K562 (cell line): ENCODE measurements around the gene PDCD6IP. TPM values are rescaled to one million over a fixed set of nuclear protein-coding genes. Genes with fewer than 3 reads are reported as not detected.
A peak's percentile ranks its signal among the peaks of the same experiment; 100 is the strongest.

Source experiments
- ARID3A ChIP-seq: IDR thresholded peaks from 2 replicates; pipeline ENCODE4 v1.6.1; 2012; ENCODE audit warnings: low read depth, low read length, improper control_type of control experiment, borderline replicate concordance
- CC2D1A ChIP-seq: fragments of 450-650 bp; IDR thresholded peaks from 2 replicates; pipeline ENCODE4 v1.6.1; 2017; ENCODE audit warnings: mild to moderate bottlenecking
- COPS2 ChIP-seq: fragments of 450-650 bp; conservative IDR thresholded peaks from 2 replicates; pipeline ENCODE4 v1.6.1; 2016; ENCODE audit warnings: mild to moderate bottlenecking, moderate library complexity
- DPF2 ChIP-seq: fragments of 450-650 bp; IDR thresholded peaks from 2 replicates; pipeline ENCODE4 v1.6.1; 2016
- EP300 ChIP-seq: IDR thresholded peaks from 2 replicates; pipeline ENCODE4 v1.6.1; 2012; ENCODE audit warnings: low read length, improper control_type of control experiment
- HSF4 ChIP-seq: fragments of 250-450 bp; sonication (Bioruptor Pico); IDR thresholded peaks from 2 replicates; pipeline ENCODE4 v2.1.2; 2022; ENCODE audit warnings: mild to moderate bottlenecking, moderate library complexity, borderline replicate concordance
- NONO ChIP-seq, 2 experiments: fragments of 200-400 bp in 1 of 2; fragments of 450-650 bp in 1 of 2; formaldehyde crosslinking in 1 of 2; IDR thresholded peaks; 2 replicates each; pipeline ENCODE4 v1.6.1; 2017; ENCODE audit warnings: low read depth in 2 of 2, mild to moderate bottlenecking in 2 of 2, moderate library complexity in 2 of 2, low read length in 1 of 2
- POLR2H ChIP-seq: IDR thresholded peaks from 2 replicates; pipeline ENCODE4 v1.6.1; 2016; ENCODE audit warnings: missing genetic modification characterization, low read depth, mild to moderate bottlenecking, control low read depth, missing compliant biosample characterization, moderate library complexity
- PURB ChIP-seq: sonication (generic); formaldehyde crosslinking; IDR thresholded peaks from 2 replicates; pipeline ENCODE4 v1.9.0; 2021; ENCODE audit warnings: low read depth, mild to moderate bottlenecking, missing genetic modification reagents
- SMARCA4 ChIP-seq: fragments of 450-650 bp; IDR thresholded peaks from 2 replicates; pipeline ENCODE4 v1.6.1; 2016
- THAP12 ChIP-seq: fragments of 250-450 bp; sonication (Bioruptor Pico); IDR thresholded peaks from 2 replicates; pipeline ENCODE4 v1.9.0; 2021; ENCODE audit warnings: mild to moderate bottlenecking, inconsistent platforms
- ZNF232 ChIP-seq: sonication (generic); formaldehyde crosslinking; IDR thresholded peaks from 2 replicates; pipeline ENCODE4 v1.8.0; 2022; ENCODE audit warnings: mild to moderate bottlenecking, missing genetic modification reagents
- ZNF395 ChIP-seq: fragments of 200-800 bp; sonication (Bioruptor generic); IDR thresholded peaks from 2 replicates; pipeline ENCODE4 v1.6.1; 2017; ENCODE audit warnings: missing genetic modification characterization, missing compliant biosample characterization
- ZNF76 ChIP-seq: fragments of 250-450 bp; sonication (Bioruptor Pico); IDR thresholded peaks from 2 replicates; pipeline ENCODE4 v1.4.0; 2020; ENCODE audit warnings: mild to moderate bottlenecking, moderate library complexity, borderline replicate concordance
- polyA plus RNA-seq, 8 experiments: library from polyadenylated mRNA; depleted of rRNA in 4 of 8; stranded (reverse) in 5 of 8; unstranded in 3 of 8; fragments of >200 nt; fragmentation: Nextera tagmentation in 2 of 8; fragmentation: Illumina TruSeq in 1 of 8; extraction: Ambion mirVana in 2 of 8; extraction: Trizol in 1 of 8; gene quantifications; 2 replicates each; pipeline versions ENCODE4 v1.2.1 to v1.2.3, GENCODE V29; 2011 to 2014; ENCODE audit warnings: inconsistent platforms in 1 of 8, missing spikeins in 1 of 8
- total RNA-seq, 7 experiments: library from RNA; depleted of rRNA in 6 of 7; stranded (reverse); fragments of >200 nt in 6 of 7; fragmentation: Illumina TruSeq in 2 of 7; extraction: Trizol in 2 of 7; gene quantifications; 2 replicates each; pipeline versions ENCODE4 v1.2.1 to v1.2.3, GENCODE V29; 2011 to 2021; ENCODE audit warnings: low replicate concordance in 1 of 7
- TF ChIP-seq, protein P1 (sequence below): IDR thresholded peaks from 2 replicates; pipeline ENCODE4 v1.6.1; 2014; ENCODE audit warnings: antibody characterized with exemption
- TF ChIP-seq, protein P2 (sequence below): fragments of 250-450 bp; sonication (Bioruptor Pico); IDR thresholded peaks from 2 replicates; pipeline ENCODE4 v1.4.0; 2020
- TF ChIP-seq, protein P3 (sequence below): fragments of 250-450 bp; sonication (Bioruptor Pico); IDR thresholded peaks from 2 replicates; pipeline ENCODE4 v1.8.0; 2021; ENCODE audit warnings: moderate library complexity, mild to moderate bottlenecking, inconsistent platforms

Gene PDCD6IP
- total and polyA plus RNA-seq, 9 of the 15 experiments (the other 6 are each of a cell fraction or from before 2014, with no cell fraction given), result 40.2 to 302 (median 122) TPM

GRCh38 chr3:33798418-33799201 is at the start of gene PDCD6IP (continued):
- TF ChIP-seq, protein P1, sequence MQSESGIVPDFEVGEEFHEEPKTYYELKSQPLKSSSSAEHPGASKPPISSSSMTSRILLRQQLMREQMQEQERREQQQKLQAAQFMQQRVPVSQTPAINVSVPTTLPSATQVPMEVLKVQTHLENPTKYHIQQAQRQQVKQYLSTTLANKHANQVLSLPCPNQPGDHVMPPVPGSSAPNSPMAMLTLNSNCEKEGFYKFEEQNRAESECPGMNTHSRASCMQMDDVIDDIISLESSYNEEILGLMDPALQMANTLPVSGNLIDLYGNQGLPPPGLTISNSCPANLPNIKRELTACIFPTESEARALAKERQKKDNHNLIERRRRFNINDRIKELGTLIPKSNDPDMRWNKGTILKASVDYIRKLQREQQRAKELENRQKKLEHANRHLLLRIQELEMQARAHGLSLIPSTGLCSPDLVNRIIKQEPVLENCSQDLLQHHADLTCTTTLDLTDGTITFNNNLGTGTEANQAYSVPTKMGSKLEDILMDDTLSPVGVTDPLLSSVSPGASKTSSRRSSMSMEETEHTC, result peak; percentile 90; the same call in 1 of the 2 replicates
- TF ChIP-seq THAP12 (CRISPR knock-in tag) (peak; percentile 83), EP300 (no peak; the same call in 1 of the 2 replicates), HSF4 (no peak), CC2D1A (0 out of 2 replicates have a peak, but pooled peaks have one; percentile 21), POLR2H (tag) (peak; percentile 86), NONO (IDR thresholded peaks at IDR 0.05; ENCODE audit: low read depth in 2 of 2, low read length in 1 of 2) (peak; percentile 18 to 57; a peak in 2 of 4 replicates), ZNF232 (peak; percentile 78; the same call in 1 of the 2 replicates), ZNF76 (CRISPR knock-in tag) (no peak), SMARCA4 (peak; percentile 33; the same call in 1 of the 2 replicates), ARID3A (no peak), ZNF395 (CRISPR knock-in tag) (peak; percentile 80), DPF2 (peak; percentile 11; the same call in 1 of the 2 replicates), PURB (no peak), COPS2 (no peak)
- TF ChIP-seq, protein P2, sequence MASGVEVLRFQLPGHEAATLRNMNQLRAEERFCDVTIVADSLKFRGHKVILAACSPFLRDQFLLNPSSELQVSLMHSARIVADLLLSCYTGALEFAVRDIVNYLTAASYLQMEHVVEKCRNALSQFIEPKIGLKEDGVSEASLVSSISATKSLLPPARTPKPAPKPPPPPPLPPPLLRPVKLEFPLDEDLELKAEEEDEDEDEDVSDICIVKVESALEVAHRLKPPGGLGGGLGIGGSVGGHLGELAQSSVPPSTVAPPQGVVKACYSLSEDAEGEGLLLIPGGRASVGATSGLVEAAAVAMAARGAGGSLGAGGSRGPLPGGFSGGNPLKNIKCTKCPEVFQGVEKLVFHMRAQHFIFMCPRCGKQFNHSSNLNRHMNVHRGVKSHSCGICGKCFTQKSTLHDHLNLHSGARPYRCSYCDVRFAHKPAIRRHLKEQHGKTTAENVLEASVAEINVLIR (CRISPR knock-in tag), result no peak
- TF ChIP-seq, protein P3, sequence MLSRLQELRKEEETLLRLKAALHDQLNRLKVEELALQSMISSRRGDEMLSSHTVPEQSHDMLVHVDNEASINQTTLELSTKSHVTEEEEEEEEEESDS (CRISPR knock-in tag), result no peak
